ENCODE results near the gene RTP5.
"Not testable (repeated sequence)": the region's sequence is repeated elsewhere in the genome, so short reads cannot be mapped to it uniquely, and the experiment has no call there.

Gene RTP5

DNA sequence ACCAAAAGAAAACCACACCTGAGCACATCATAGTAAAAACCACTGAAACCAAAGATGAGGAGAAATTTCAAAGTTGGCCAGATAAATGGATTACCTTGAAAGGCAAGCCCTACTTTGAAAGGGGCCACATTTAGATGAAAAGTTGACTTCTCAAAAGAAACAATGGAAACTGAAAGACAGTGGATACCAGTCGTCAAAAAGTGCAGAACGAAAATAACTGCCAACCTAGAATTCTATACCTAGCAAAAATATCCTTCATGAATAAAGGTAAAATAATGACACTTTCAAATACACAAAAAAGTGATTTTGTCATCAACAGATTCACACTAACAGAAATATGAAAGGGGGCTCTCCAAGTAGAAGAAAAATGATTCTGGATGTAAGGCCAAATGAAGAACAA is 42.1 kb upstream of the RTP5 start:
- CTCF ChIA-PET, result interaction anchor here (0.7 kb wide), 1 partner anchor 80 kb away, joined by 3 read pairs; no protein-coding TSS in a partner anchor
- DNase-seq (ENCODE audit: low spot score), result no peak
- TF ChIP-seq, protein P1, sequence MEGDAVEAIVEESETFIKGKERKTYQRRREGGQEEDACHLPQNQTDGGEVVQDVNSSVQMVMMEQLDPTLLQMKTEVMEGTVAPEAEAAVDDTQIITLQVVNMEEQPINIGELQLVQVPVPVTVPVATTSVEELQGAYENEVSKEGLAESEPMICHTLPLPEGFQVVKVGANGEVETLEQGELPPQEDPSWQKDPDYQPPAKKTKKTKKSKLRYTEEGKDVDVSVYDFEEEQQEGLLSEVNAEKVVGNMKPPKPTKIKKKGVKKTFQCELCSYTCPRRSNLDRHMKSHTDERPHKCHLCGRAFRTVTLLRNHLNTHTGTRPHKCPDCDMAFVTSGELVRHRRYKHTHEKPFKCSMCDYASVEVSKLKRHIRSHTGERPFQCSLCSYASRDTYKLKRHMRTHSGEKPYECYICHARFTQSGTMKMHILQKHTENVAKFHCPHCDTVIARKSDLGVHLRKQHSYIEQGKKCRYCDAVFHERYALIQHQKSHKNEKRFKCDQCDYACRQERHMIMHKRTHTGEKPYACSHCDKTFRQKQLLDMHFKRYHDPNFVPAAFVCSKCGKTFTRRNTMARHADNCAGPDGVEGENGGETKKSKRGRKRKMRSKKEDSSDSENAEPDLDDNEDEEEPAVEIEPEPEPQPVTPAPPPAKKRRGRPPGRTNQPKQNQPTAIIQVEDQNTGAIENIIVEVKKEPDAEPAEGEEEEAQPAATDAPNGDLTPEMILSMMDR (conservative IDR thresholded peaks at IDR 0.05; ENCODE audit: low read depth), result no peak
- POLR2A ChIA-PET (ENCODE audit: low non-redundant PET), result no interaction called here
- no peak overlapping the region for H3K27ac ChIP-seq

DNA sequence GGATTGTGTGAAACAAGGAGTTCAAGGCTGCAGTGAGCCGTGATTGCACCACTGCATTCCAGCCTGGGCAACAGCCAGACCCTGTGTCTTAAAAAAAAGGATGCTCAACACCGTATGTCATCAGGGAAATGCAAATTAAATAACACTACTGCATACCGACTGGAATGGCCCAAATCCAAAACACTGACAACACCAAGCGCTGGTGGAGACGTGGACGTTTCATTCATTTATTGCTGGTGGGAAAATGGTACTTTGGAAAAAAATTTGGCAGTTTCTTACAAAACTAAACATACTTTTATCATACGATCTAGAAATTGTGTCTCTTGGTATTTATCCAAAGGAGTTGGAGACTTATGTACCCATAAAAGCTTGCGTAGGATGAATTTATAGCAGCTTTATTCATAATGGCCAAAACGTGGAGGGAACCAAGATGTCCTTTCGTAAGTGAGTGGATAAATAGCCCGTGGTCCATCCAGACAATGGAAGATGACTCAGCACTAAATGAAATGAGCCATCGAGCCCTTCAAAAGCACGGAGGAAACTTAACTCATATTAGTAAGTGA is 36.3 kb upstream of the RTP5 start:
- DNase-seq (ENCODE audit: low spot score), result no peak
- H3K27ac ChIP-seq, result no peak overlapping the region
- TF ChIP-seq, protein P1 (conservative IDR thresholded peaks at IDR 0.05; ENCODE audit: low read depth), result no peak
- ChIA-PET CTCF (interaction anchor here (0.8 kb wide), 1 partner anchor 118 kb away, joined by 3 read pairs; no protein-coding TSS in a partner anchor), POLR2A (ENCODE audit: low non-redundant PET) (no interaction called here)

DNA sequence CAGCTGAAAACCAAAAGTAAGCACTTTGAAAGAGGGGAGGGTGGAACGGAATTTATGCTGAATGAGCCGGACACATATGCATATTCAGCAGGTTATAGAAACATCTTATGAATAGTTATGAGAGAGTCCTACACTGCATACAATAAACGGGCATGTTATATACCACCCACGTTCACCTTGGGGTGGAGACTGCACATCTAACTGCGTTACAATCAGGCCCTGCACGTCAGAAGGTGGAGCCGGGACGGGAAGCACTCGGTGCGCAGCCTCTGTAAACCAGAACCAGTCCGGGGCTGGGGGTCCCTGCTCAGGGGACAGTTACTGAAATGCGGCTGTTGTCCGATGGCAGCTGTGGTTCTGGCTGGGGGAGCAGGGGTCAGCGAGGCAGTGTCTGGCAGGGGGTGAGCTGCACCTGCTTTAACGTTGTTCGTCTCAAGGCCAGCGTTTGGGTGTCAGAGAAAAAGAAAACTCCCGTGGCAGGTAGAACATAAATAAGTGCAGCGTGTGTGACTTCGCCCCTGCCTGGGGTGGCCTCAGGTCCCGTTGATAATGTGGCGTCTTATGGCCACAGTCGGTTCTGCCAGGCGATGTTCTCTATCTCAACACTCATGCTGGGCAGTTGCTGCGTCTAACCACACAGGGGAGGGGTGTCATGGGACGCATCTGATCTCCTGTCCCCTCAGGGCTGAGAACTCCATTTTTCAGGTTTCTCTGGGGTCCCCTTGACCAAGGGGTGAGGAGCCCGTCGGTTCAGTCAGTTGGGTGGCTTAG is 35.6 kb upstream of the RTP5 start:
- POLR2A ChIA-PET (ENCODE audit: low non-redundant PET); H3K27ac ChIP-seq; DNase-seq (ENCODE audit: low spot score): not testable (repeated sequence)
- CTCF ChIA-PET, result interaction anchor here (0.6 kb wide), 1 partner anchor 133 kb away, joined by 4 read pairs; no protein-coding TSS in a partner anchor

DNA sequence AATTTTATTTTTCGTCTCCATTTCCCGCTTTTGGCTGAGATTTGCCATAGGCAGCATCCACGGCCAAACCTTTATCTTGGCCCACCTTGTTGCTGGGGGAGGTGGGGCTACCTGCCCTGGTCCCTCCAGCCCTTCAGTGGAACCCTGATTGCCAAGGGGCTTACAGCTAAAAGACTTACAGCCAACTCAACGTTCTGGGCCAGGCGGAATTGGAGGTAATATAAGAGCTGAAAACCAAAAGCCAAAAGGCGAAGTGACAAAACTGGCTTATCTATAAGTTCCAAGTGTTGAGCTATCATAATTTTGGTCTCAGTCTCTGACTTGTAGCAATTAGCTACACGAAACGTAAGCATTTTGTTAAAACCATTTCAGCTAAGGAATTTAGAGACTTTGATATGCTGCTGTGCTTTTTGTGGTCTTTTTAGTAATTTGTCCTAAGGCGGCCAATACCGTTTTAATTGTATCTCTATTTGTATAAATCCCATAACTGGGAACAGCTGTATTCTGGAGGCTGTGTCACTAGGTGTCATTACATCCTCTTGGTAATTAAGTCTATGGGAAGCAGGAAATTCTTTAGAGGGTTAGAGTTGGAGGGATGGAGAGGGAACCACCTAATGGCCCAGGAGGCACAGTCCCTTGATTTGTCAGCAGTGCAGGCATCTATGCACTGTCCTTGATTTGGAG is 34.9 kb upstream of the RTP5 start:
- no peak overlapping the region for H3K27ac ChIP-seq
- DNase-seq (ENCODE audit: low spot score), result no peak
- ChIA-PET CTCF (interaction anchor here (0.6 to 0.7 kb wide), 2 partner anchors 44 to 134 kb away, joined by 4 read pairs; no protein-coding TSS in a partner anchor), POLR2A (ENCODE audit: low non-redundant PET) (no interaction called here)
- TF ChIP-seq, protein P1 (conservative IDR thresholded peaks at IDR 0.05; ENCODE audit: low read depth), result no peak

DNA sequence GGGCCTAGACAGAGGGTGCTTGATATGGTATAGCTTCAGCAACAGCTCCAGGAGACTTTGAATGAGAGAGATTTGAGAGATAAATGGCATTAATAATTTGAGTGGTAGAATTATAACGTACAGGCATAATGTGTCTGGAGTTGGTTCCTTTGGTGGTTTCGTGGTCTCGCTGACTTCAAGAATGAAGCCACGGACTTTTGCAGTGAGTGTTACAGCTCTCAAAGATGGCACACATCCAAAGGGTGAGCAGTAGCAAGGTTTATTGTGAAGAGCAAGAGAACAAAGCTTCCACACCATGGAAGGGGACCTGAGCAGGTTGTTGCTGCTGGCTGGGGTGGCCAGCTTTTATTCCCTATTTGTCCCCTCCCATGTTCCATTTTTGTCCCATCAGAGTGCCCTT is 33.9 kb upstream of the RTP5 start:
- ChIA-PET POLR2A (ENCODE audit: low non-redundant PET) (no interaction called here), CTCF (interaction anchor here (0.6 kb wide), 1 partner anchor 31 kb away, joined by 5 read pairs; no protein-coding TSS in a partner anchor)
- DNase-seq (ENCODE audit: low spot score), result no peak
- no peak overlapping the region for H3K27ac ChIP-seq
- TF ChIP-seq, protein P1 (conservative IDR thresholded peaks at IDR 0.05; ENCODE audit: low read depth), result no peak

DNA sequence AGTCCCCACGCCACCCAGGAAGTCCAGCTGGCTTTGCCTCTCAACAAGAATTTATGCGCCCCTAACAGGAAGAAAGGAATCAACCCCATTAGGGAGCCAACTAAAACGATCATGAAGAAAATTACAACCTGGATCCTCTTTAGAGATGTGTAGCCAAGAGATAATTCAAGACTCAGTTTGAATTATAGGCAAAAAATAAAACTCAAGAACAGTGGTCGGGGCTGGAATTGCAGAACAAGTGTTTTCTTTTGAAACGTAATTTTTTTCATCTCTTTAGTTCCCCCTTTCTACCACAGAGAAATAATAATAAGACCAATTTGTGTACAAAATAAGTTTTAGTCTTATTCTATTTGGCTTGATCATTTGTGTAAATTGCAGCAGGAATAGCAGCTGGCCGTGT is 33.2 kb upstream of the RTP5 start:
- no peak overlapping the region for H3K27ac ChIP-seq
- ChIA-PET CTCF (interaction anchor here (0.7 kb wide), 1 partner anchor 76 kb away, joined by 3 read pairs; no protein-coding TSS in a partner anchor), POLR2A (ENCODE audit: low non-redundant PET) (no interaction called here)
- TF ChIP-seq, protein P1 (conservative IDR thresholded peaks at IDR 0.05; ENCODE audit: low read depth), result no peak
- no peak for DNase-seq (ENCODE audit: low spot score)
